Lower leg skin (tissue), 3 donors: ENCODE data around the gene DUSP2.

Source experiments
- POLR2A ChIP-seq, 2 donors: fragments of 450-650 bp; IDR thresholded peaks; one replicate each; pipeline ENCODE4 v1.6.1; 2016 to 2017; ENCODE audit warnings: antibody characterized with exemption in 2 of 2, mild to moderate bottlenecking in 1 of 2, moderate library complexity in 1 of 2
- TF ChIP-seq, protein P1 (sequence below), 3 donors: fragments of 450-650 bp; IDR thresholded peaks; one replicate each; pipeline ENCODE4 v1.5.1; 2016; ENCODE audit warnings: antibody characterized with exemption in 3 of 3, mild to moderate bottlenecking in 3 of 3, moderate library complexity in 2 of 3

DNA sequence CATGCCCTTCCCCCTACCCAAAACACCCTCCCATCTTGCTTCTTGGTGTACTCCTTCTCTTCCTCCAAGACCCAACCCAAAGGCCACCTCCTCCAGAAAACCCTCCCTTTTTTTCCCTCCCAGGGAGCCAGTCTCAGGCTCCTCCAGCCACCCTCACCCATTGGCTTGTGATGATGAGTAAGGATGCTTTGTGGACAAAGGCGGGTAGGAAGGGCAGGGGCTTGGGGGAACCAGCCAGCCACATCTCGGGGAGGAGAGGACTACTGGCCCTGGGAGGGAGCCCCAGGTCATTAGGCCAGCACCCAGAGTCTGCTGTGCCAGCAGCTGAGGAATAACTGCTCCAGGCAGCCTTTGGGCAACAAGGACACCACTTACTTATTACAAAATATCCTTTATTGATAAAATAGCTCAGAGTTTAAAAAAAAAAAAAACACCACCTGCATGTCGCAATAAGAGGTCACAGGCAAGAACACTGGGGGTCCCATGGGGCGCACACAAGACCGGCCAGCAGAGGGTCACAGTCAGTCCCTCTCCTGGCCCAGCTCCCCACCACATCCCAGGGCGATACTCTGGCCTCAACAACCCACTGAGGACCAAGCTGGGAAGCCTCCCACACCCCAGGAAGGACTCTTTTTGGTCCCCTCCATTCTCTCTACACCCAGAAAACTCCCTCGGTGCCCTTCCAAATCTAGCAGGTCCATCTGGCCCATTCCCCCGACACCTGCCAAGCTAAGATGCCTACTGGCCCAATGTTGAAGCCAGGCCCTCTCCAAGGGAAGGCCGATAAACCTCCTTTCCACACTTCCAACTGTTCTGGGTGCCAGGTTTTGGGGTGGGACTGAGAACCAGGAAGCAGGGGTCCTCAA, 32.5 kb downstream of the DUSP2 start:
- TF ChIP-seq, protein P1, sequence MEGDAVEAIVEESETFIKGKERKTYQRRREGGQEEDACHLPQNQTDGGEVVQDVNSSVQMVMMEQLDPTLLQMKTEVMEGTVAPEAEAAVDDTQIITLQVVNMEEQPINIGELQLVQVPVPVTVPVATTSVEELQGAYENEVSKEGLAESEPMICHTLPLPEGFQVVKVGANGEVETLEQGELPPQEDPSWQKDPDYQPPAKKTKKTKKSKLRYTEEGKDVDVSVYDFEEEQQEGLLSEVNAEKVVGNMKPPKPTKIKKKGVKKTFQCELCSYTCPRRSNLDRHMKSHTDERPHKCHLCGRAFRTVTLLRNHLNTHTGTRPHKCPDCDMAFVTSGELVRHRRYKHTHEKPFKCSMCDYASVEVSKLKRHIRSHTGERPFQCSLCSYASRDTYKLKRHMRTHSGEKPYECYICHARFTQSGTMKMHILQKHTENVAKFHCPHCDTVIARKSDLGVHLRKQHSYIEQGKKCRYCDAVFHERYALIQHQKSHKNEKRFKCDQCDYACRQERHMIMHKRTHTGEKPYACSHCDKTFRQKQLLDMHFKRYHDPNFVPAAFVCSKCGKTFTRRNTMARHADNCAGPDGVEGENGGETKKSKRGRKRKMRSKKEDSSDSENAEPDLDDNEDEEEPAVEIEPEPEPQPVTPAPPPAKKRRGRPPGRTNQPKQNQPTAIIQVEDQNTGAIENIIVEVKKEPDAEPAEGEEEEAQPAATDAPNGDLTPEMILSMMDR (IDR thresholded peaks at IDR 0.05) = no peak
- no peak for TF ChIP-seq POLR2A (IDR thresholded peaks at IDR 0.05)
